ENCODE data around the gene SLC49A3. TPM values are rescaled to one million over a fixed set of nuclear protein-coding genes. Genes with fewer than 3 reads are reported as not detected.

Gene SLC49A3
- total RNA-seq, 1 donor from 2014 or later: 1.9 TPM

DNA sequence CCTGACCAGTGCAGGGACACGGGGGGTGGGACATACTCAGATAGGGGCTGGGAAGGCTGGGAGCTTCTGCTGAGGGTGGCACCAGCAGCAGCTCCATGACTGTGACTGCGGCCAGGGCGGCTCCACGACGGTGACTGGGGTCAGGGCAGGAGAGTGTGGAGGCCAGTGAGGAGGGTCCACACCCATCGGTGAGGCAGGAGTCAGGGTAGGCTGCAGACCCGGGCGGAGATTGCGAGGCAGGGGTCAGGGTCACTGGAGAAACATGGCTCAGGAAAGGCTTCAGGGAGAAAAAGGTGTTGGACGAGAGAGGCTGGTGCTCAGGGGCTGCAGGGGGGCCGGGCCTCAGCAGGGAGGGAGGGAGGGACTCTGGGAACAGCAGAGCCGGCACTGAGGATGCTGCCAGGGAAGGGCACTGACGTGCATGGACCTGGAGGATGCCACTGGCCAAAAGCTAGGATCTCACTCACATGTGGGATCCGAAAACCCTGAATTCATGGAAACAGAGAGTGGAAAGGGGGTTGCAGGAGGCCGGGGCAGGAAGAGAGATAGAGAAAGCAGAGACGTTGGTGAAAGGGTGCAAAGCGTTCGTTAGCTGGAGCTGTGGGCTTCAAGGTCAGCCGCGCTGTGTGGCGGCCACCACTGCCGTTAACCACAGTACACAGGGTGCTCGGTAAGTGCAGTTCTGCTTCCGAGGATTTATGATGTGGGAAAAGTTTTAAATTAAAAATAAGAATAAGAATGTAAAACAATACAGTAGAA lies 36.9 kb downstream of the SLC49A3 start:
- DNase-seq (ENCODE audit: low spot score): no peak
- Mint-ChIP-seq H3K27me3 (ENCODE audit: insufficient read depth, low read depth) (peaks cover 4% of the 10 kb centered on the region), H3K4me3 (no peak overlapping the region), H3K9me3 (peaks cover 2% of the 10 kb centered on the region), H3K36me3 (no peaks in the 10 kb centered on the region), H3K4me1 (peaks cover 7% of the 10 kb centered on the region), H3K27ac (peak overlapping the region; percentile 81)
- Histone ChIP-seq H3K27me3 (no peaks in the 10 kb centered on the region), H3K79me2 (ENCODE audit: low read depth) (no peaks in the 10 kb centered on the region), H3K9me3 (ENCODE audit: low read depth) (no peaks in the 10 kb centered on the region), H3K27ac (no peak overlapping the region), H4K20me1 (ENCODE audit: low read depth) (no peaks in the 10 kb centered on the region), H3K9ac (no peak overlapping the region), H3K4me3 (no peak overlapping the region), H2AFZ (replicated peaks) (no peak overlapping the region), H3K36me3 (no peaks in the 10 kb centered on the region), H3K4me2 (no peak overlapping the region), H3K4me1 (peaks cover 13% of the 10 kb centered on the region), H3F3A (ENCODE audit: low read depth) (peaks cover 10% of the 10 kb centered on the region)
- TF ChIP-seq, protein P1, sequence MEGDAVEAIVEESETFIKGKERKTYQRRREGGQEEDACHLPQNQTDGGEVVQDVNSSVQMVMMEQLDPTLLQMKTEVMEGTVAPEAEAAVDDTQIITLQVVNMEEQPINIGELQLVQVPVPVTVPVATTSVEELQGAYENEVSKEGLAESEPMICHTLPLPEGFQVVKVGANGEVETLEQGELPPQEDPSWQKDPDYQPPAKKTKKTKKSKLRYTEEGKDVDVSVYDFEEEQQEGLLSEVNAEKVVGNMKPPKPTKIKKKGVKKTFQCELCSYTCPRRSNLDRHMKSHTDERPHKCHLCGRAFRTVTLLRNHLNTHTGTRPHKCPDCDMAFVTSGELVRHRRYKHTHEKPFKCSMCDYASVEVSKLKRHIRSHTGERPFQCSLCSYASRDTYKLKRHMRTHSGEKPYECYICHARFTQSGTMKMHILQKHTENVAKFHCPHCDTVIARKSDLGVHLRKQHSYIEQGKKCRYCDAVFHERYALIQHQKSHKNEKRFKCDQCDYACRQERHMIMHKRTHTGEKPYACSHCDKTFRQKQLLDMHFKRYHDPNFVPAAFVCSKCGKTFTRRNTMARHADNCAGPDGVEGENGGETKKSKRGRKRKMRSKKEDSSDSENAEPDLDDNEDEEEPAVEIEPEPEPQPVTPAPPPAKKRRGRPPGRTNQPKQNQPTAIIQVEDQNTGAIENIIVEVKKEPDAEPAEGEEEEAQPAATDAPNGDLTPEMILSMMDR (IDR thresholded peaks at IDR 0.05): no peak
- TF ChIP-seq EZH2 (IDR thresholded peaks at IDR 0.05): no peak
- no peak for TF ChIP-seq EZH2phosphoT487 (IDR thresholded peaks at IDR 0.05)

DNA sequence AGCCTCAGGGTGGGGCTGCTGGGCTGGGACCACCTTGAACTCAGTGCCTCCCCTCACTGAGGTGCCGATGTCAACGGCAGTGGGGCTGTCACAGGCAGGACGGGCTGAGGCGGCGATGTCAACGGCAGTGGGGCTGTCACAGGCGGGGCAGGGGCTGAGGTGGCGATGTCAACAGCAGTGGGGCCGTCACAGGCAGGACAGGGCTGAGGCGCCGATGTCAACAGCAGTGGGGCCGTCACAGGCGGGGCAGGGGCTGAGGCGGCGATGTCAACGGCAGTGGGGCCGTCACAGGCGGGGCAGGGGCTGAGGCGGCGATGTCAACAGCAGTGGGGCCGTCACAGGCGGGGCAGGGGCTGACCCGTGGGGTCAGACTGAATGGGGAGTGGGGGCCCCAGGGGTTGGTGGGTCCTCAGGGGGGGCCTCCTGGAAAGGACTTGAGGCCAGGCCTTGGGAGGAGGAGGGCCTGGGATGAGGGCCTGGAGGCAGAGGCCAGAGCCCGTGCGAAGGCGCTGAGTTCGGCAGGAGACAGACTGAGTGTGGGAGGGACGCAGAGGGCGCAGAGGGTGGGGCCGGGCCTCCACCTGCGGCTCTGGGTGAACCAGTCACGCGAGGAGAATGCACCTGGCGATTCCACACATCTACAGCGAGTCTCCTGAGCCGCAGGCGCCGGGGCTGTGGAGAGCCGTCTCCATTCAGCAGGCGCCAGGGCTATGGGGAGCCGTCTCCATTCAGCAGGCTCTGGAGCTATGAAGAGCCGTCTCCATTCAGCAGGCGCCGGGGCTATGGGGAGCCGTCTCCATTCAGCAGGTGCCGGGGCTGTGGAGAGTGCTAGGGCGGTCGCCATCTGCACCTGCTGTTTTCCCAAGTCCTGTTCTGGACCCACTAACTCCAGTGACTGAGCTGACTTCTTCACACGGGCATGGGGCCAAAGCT lies 37.7 kb downstream of the SLC49A3 start:
- H3K79me2 ChIP-seq (ENCODE audit: low read depth): no peaks in the 10 kb centered on the region
- H3K9ac ChIP-seq: no peak overlapping the region
- Mint-ChIP-seq H3K9me3 (peaks cover 2% of the 10 kb centered on the region), H3K36me3 (no peaks in the 10 kb centered on the region), H3K27ac (no peak overlapping the region), H3K4me1 (peaks cover 7% of the 10 kb centered on the region), H3K4me3 (no peak overlapping the region), H3K27me3 (ENCODE audit: insufficient read depth, low read depth) (no peaks in the 10 kb centered on the region)
- DNase-seq (ENCODE audit: low spot score): peak; percentile 55
- no peak overlapping the region for H2AFZ ChIP-seq (replicated peaks)
- no peaks in the 10 kb centered on the region for H4K20me1 ChIP-seq (ENCODE audit: low read depth)
- H3K36me3 ChIP-seq: no peaks in the 10 kb centered on the region
- peaks cover 10% of the 10 kb centered on the region for H3F3A ChIP-seq (ENCODE audit: low read depth)
- no peaks in the 10 kb centered on the region for H3K9me3 ChIP-seq (ENCODE audit: low read depth)
- H3K4me1 ChIP-seq: peaks cover 13% of the 10 kb centered on the region
- H3K27me3 ChIP-seq: no peaks in the 10 kb centered on the region
- TF ChIP-seq EZH2phosphoT487 (IDR thresholded peaks at IDR 0.05) (no peak), EZH2 (IDR thresholded peaks at IDR 0.05) (no peak)
- TF ChIP-seq, protein P1 (IDR thresholded peaks at IDR 0.05): no peak
- no peak overlapping the region for H3K4me3 ChIP-seq
- H3K27ac ChIP-seq: no peak overlapping the region
- no peak overlapping the region for H3K4me2 ChIP-seq

DNA sequence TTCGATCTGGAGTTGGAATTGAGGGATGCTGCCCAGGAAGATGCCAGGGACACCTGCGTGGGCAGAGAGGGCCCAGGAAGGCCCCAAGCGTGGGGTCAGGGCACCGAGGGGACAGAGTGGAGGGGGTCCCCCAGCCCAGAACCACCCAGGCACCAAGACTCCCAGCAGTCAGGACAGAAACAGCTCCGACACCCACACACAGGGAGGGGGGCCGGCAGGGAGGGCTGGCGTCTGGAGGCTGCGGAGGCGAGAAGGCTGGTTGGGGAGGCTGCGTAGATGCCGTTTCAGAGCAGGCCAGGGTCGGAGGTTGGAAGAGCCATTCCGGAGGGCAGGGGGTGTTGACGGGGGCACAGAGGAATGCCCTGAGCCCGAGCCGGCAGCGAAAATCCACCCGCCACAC lies 38.5 kb downstream of the SLC49A3 start:
- Histone ChIP-seq H4K20me1 (ENCODE audit: low read depth) (no peaks in the 10 kb centered on the region), H3K4me3 (no peak overlapping the region), H3K27ac (no peak overlapping the region), H3K36me3 (no peaks in the 10 kb centered on the region), H3K9me3 (ENCODE audit: low read depth) (no peaks in the 10 kb centered on the region), H3F3A (ENCODE audit: low read depth) (peaks cover 10% of the 10 kb centered on the region), H3K9ac (no peak overlapping the region), H3K4me1 (peaks cover 13% of the 10 kb centered on the region), H3K27me3 (no peaks in the 10 kb centered on the region), H3K4me2 (no peak overlapping the region), H3K79me2 (ENCODE audit: low read depth) (no peaks in the 10 kb centered on the region), H2AFZ (replicated peaks) (no peak overlapping the region)
- TF ChIP-seq, protein P1 (IDR thresholded peaks at IDR 0.05): no peak
- TF ChIP-seq EZH2 (IDR thresholded peaks at IDR 0.05) (no peak), EZH2phosphoT487 (IDR thresholded peaks at IDR 0.05) (no peak)
- DNase-seq (ENCODE audit: low spot score): no peak
- Mint-ChIP-seq H3K4me3 (no peak overlapping the region), H3K27me3 (ENCODE audit: insufficient read depth, low read depth) (no peaks in the 10 kb centered on the region), H3K36me3 (no peaks in the 10 kb centered on the region), H3K4me1 (no peaks in the 10 kb centered on the region), H3K9me3 (peaks cover 2% of the 10 kb centered on the region), H3K27ac (no peak overlapping the region)
